HepG2 (cell line): ENCODE data around the gene SUPT6H. TPM values are rescaled to one million over a fixed set of nuclear protein-coding genes. Genes with fewer than 3 reads are reported as not detected.

Experiments
- ATAC-seq: fragments of 200-7000 bp; cut with Tn5 transposase; 3 replicates; pipeline ENCODE4 v1.9.1; 2020; ENCODE audit warnings: mild to moderate bottlenecking, moderate library complexity
- BruUV-seq: library from RNA; stranded (reverse); fragments of 400-500 nt; replicated peaks from 2 replicates; lab custom pipeline; 2021; lab: Mats Ljungman, UMichigan
- CTCF ChIA-PET: fragments of 300-600 bp; formaldehyde crosslinking; extraction: SDS; loops from one replicate; lab custom pipeline; 2021; ENCODE audit warnings: low total read pairs, inconsistent platforms, low intra/inter-chr PET ratio; lab: Yijun Ruan, JAX
- POLR2A ChIA-PET: fragments of 350-600 bp; sonication (Branson Sonifier 250); formaldehyde crosslinking; loops from one replicate; lab custom pipeline; 2020; ENCODE audit warnings: antibody characterized with exemption, inconsistent platforms; lab: Yijun Ruan, JAX
- DNase-seq: peaks from one replicate; pipeline ENCODE4 v3.0.0-alpha.2; 2015; ENCODE audit warnings: low spot score
- FAIRE-seq: peaks from 3 replicates; lab custom pipeline; 2011; peaks lifted over from hg19 to GRCh38; lab: Jason Lieb, UNC
- H2AFZ ChIP-seq: one replicate; pipeline ENCODE4 v1.6.1; 2011; ENCODE audit warnings: low read length, inconsistent platforms
- H3K27ac ChIP-seq: fragments of 300-600 bp; 3 replicates; pipeline ENCODE4 v1.8.0; 2011; ENCODE audit warnings: mixed run types, mild to moderate bottlenecking, mixed read lengths, low read length, inconsistent platforms; ENCODE audit not compliant: insufficient read depth; ENCODE audit errors: extremely low read length
- H3K27me3 ChIP-seq, 2 experiments: fragments of 200-600 bp in 1 of 2; 2 replicates in 1 of 2; 3 replicates in 1 of 2; pipeline versions ENCODE4 v1.6.0 to v1.8.0; 2011; ENCODE audit warnings: low read length in 2 of 2, mild to moderate bottlenecking in 2 of 2, moderate library complexity in 2 of 2, inconsistent platforms in 1 of 2; ENCODE audit not compliant: insufficient read depth in 2 of 2, control insufficient read depth in 1 of 2
- H3K36me3 ChIP-seq, 2 experiments: fragments of 200-600 bp in 1 of 2; replicated peaks in 1 of 2; 2 replicates in 1 of 2; 3 replicates in 1 of 2; pipeline versions ENCODE4 v1.5.1 to v1.8.0; 2011; ENCODE audit warnings: low read length in 2 of 2, inconsistent platforms in 1 of 2; ENCODE audit not compliant: insufficient read depth in 2 of 2, control insufficient read depth in 1 of 2
- H3K4me1 ChIP-seq: 2 replicates; pipeline ENCODE4 v1.5.1; 2012; ENCODE audit warnings: low read length, inconsistent platforms; ENCODE audit not compliant: insufficient read depth
- H3K4me2 ChIP-seq: 2 replicates; pipeline ENCODE4 v1.6.0; 2011; ENCODE audit warnings: low read depth, low read length, inconsistent platforms
- H3K4me3 ChIP-seq, 3 experiments: fragments of 200-600 bp in 1 of 3; sonication (generic), shearing (Covaris generic) in 1 of 3; replicated peaks in 1 of 3; 2 replicates each; pipeline ENCODE4 v1.5.1; 2011 to 2016; ENCODE audit warnings: low read length in 3 of 3, inconsistent platforms in 2 of 3, low read depth in 2 of 3, mild to moderate bottlenecking in 2 of 3, control low read depth in 1 of 3, mixed read lengths in 1 of 3; ENCODE audit not compliant: insufficient read depth in 1 of 3
- H3K79me2 ChIP-seq: one replicate; pipeline ENCODE4 v1.6.1; 2011; ENCODE audit warnings: low read length, inconsistent platforms; ENCODE audit not compliant: insufficient read depth
- H3K9ac ChIP-seq: 2 replicates; pipeline ENCODE4 v1.6.0; 2011; ENCODE audit warnings: mild to moderate bottlenecking, low read depth, low read length, inconsistent platforms; ENCODE audit not compliant: insufficient read depth
- H3K9me3 ChIP-seq: 2 replicates; pipeline ENCODE4 v1.5.1; 2012; ENCODE audit warnings: mild to moderate bottlenecking, low read length
- H4K20me1 ChIP-seq: 2 replicates; pipeline ENCODE4 v1.6.0; 2011; ENCODE audit warnings: inconsistent platforms, mild to moderate bottlenecking, low read length, moderate library complexity; ENCODE audit not compliant: insufficient read depth
- BORCS8-MEF2B ChIP-seq: sonication (generic); formaldehyde crosslinking; IDR thresholded peaks from 2 replicates; pipeline ENCODE4 v1.8.0; 2022; ENCODE audit warnings: mild to moderate bottlenecking, missing genetic modification reagents
- HDAC2 ChIP-seq: sonication (generic); formaldehyde crosslinking; IDR thresholded peaks from 2 replicates; pipeline ENCODE4 v1.4.0; 2020; ENCODE audit warnings: missing genetic modification reagents
- SPEN ChIP-seq: sonication (generic); formaldehyde crosslinking; IDR thresholded peaks from 2 replicates; pipeline ENCODE4 v1.5.1; 2020; ENCODE audit warnings: low read depth, mild to moderate bottlenecking, missing genetic modification reagents
- ZNF260 ChIP-seq: sonication (generic); formaldehyde crosslinking; IDR thresholded peaks from 2 replicates; pipeline ENCODE4 v1.4.0; 2020; ENCODE audit warnings: missing genetic modification reagents, low read depth, mild to moderate bottlenecking, borderline replicate concordance
- WGBS: methylation state at CpG from one replicate; pipeline ENCODE4 v1.1.6; 2017; ENCODE audit warnings: low lambda C conversion rate; 5-methylcytosine and 5-hydroxymethylcytosine counted together
- in situ Hi-C: cut with HindIII; loops from 2 replicates; pipeline ENCODE4 v1.10.0; 2017; ENCODE audit warnings: low pct_unique_long_range_greater_than_20kb; ENCODE audit not compliant: extremely low pct_ligation_motif_present
- intact Hi-C: fragments of 100-400 bp; cut with micrococcal nuclease; formaldehyde crosslinking; loops from one replicate; pipeline ENCODE4 v1.10.0; 2022; ENCODE audit not compliant: unreplicated experiment
- polyA plus RNA-seq, 8 experiments: library from polyadenylated mRNA; depleted of rRNA in 3 of 8; stranded (reverse) in 7 of 8; unstranded in 1 of 8; fragments of >200 nt; fragmentation: Illumina TruSeq in 4 of 8; extraction: Trizol in 4 of 8; gene quantifications; 2 replicates each; pipeline versions ENCODE4 v1.2.1 to v1.2.3, GENCODE V29; 2011 to 2016; ENCODE audit warnings: low read depth in 4 of 8, missing spikeins in 1 of 8, mixed read lengths in 1 of 8; ENCODE audit not compliant: insufficient read depth in 1 of 8
- total RNA-seq, 5 experiments: library from RNA; depleted of rRNA; stranded (reverse); fragments of >200 nt; fragmentation: Illumina TruSeq; extraction: Trizol; gene quantifications; 2 replicates each; pipeline ENCODE4 v1.2.3, GENCODE V29; 2016; ENCODE audit warnings: low read depth in 1 of 5
- TF ChIP-seq, protein P1 (sequence below): sonication (generic); formaldehyde crosslinking; IDR thresholded peaks from 2 replicates; pipeline ENCODE4 v1.5.0; 2020; ENCODE audit warnings: mild to moderate bottlenecking, missing genetic modification reagents, moderate library complexity
- TF ChIP-seq, protein P2 (sequence below): sonication (generic); formaldehyde crosslinking; IDR thresholded peaks from 2 replicates; pipeline ENCODE4 v1.9.0; 2021; ENCODE audit warnings: mild to moderate bottlenecking, missing genetic modification reagents

SUPT6H gene
- total and polyA plus RNA-seq, 2 of the 13 experiments (the other 11 are each of a cell fraction or from before 2014, with no cell fraction given) = 32.7 to 39.9 TPM

DNA sequence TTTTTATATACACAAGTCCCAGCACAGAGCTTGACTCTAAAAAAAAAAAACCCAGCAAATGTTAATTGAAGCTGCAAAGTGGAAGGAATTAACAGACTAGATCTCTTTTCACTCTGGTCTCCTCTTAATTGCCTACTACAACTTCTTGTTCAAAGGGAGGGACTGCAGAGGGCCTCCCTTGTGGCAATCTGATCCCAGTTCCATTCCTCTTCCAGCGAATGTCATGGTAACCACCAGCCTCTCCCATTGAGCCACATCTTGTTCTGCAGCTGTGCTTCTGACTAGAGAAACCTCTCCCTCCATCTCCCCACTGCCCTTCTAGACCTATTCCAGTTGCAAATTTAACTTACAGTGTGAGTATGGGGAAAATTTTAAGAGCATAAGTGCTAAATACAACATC lies 5.9 kb downstream of the SUPT6H start:
- no peaks in the 10 kb centered on the region for H3K9me3 ChIP-seq
- H3K4me1 ChIP-seq = peaks cover 32% of the 10 kb centered on the region
- TF ChIP-seq BORCS8-MEF2B (CRISPR knock-in tag) = no peak
- TF ChIP-seq, all 625 proteins: peak for 0
- no TSS peak for BruUV-seq
- Histone ChIP-seq H3K4me2 (no peak overlapping the region), H3K79me2 (peaks cover 55% of the 10 kb centered on the region), H3K27me3 (no peaks in the 10 kb centered on the region), H2AFZ (no peak overlapping the region), H4K20me1 (no peaks in the 10 kb centered on the region; the same call in 1 of the 2 replicates), H3K4me3 (no peak overlapping the region), H3K36me3 (peaks cover 16 to 63% of the 10 kb centered on the region in 2 experiments), H3K27ac (no peak overlapping the region), H3K9ac (no peak overlapping the region)
- DNase-seq = no peak
- ATAC-seq = no peak
- POLR2A ChIA-PET = interaction anchor here (1.4 to 1.9 kb wide), 2 partner anchors 21 to 23 kb away, joined by 5 to 12 read pairs; partner anchors contain the start of gene BLTP2
- in situ Hi-C loops = no loop called here
- FAIRE-seq = no peak
- CTCF ChIA-PET = no interaction called here
- intact Hi-C loops = no loop called here
- 100% methylated on average over 1 of the region's 1 CpG for WGBS

DNA sequence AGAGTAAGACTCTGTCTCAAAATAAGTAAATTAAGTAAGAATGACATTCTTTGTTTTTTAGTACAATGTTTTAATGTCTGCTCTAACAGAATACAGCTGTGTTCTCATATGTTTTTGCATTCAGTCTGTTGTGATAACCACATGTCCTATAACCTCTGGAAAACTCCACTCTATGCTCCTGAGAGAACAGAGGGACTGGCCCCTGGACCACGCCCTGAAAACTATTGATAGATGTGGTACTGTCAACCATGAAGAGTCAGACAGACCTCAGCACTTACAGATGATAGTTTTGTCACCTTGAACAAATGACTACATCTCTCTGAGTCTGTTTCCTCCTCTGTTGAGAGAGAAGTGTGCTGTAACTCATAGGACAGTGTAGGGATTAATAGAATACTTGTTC lies 7.9 kb downstream of the SUPT6H start:
- peaks cover 35% of the 10 kb centered on the region for H3K79me2 ChIP-seq
- no peak for TF ChIP-seq HDAC2 (CRISPR knock-in tag)
- TF ChIP-seq, protein P1, sequence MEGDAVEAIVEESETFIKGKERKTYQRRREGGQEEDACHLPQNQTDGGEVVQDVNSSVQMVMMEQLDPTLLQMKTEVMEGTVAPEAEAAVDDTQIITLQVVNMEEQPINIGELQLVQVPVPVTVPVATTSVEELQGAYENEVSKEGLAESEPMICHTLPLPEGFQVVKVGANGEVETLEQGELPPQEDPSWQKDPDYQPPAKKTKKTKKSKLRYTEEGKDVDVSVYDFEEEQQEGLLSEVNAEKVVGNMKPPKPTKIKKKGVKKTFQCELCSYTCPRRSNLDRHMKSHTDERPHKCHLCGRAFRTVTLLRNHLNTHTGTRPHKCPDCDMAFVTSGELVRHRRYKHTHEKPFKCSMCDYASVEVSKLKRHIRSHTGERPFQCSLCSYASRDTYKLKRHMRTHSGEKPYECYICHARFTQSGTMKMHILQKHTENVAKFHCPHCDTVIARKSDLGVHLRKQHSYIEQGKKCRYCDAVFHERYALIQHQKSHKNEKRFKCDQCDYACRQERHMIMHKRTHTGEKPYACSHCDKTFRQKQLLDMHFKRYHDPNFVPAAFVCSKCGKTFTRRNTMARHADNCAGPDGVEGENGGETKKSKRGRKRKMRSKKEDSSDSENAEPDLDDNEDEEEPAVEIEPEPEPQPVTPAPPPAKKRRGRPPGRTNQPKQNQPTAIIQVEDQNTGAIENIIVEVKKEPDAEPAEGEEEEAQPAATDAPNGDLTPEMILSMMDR (CRISPR knock-in tag) = no peak
- TF ChIP-seq ZNF260 (CRISPR knock-in tag) = no peak
- TF ChIP-seq SPEN (CRISPR knock-in tag) = no peak
- TF ChIP-seq, protein P2, sequence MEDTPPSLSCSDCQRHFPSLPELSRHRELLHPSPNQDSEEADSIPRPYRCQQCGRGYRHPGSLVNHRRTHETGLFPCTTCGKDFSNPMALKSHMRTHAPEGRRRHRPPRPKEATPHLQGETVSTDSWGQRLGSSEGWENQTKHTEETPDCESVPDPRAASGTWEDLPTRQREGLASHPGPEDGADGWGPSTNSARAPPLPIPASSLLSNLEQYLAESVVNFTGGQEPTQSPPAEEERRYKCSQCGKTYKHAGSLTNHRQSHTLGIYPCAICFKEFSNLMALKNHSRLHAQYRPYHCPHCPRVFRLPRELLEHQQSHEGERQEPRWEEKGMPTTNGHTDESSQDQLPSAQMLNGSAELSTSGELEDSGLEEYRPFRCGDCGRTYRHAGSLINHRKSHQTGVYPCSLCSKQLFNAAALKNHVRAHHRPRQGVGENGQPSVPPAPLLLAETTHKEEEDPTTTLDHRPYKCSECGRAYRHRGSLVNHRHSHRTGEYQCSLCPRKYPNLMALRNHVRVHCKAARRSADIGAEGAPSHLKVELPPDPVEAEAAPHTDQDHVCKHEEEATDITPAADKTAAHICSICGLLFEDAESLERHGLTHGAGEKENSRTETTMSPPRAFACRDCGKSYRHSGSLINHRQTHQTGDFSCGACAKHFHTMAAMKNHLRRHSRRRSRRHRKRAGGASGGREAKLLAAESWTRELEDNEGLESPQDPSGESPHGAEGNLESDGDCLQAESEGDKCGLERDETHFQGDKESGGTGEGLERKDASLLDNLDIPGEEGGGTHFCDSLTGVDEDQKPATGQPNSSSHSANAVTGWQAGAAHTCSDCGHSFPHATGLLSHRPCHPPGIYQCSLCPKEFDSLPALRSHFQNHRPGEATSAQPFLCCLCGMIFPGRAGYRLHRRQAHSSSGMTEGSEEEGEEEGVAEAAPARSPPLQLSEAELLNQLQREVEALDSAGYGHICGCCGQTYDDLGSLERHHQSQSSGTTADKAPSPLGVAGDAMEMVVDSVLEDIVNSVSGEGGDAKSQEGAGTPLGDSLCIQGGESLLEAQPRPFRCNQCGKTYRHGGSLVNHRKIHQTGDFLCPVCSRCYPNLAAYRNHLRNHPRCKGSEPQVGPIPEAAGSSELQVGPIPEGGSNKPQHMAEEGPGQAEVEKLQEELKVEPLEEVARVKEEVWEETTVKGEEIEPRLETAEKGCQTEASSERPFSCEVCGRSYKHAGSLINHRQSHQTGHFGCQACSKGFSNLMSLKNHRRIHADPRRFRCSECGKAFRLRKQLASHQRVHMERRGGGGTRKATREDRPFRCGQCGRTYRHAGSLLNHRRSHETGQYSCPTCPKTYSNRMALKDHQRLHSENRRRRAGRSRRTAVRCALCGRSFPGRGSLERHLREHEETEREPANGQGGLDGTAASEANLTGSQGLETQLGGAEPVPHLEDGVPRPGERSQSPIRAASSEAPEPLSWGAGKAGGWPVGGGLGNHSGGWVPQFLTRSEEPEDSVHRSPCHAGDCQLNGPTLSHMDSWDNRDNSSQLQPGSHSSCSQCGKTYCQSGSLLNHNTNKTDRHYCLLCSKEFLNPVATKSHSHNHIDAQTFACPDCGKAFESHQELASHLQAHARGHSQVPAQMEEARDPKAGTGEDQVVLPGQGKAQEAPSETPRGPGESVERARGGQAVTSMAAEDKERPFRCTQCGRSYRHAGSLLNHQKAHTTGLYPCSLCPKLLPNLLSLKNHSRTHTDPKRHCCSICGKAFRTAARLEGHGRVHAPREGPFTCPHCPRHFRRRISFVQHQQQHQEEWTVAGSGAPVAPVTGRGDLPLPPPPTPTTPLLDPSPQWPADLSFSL (CRISPR knock-in tag) = no peak

More for the DNA sequence above, 7.9 kb downstream of the SUPT6H start:
- Histone ChIP-seq H3K27me3 (no peaks in the 10 kb centered on the region), H3K36me3 (peaks cover 28 to 79% of the 10 kb centered on the region in 2 experiments), H3K9me3 (no peaks in the 10 kb centered on the region), H4K20me1 (no peaks in the 10 kb centered on the region), H3K4me3 (no peak overlapping the region), H2AFZ (no peak overlapping the region), H3K4me2 (no peak overlapping the region), H3K27ac (no peak overlapping the region), H3K4me1 (peaks cover 12% of the 10 kb centered on the region), H3K9ac (no peak overlapping the region)
- in situ Hi-C loops = no loop called here
- no peak for DNase-seq
- WGBS = 100% methylated on average over 1 of the region's 1 CpG
- POLR2A ChIA-PET = interaction anchor here (1.3 kb wide), 1 partner anchor 50 kb away, joined by 3 read pairs; the partner anchor contains the start of gene RPL23A
- intact Hi-C loops = no loop called here
- no peak for ATAC-seq
- CTCF ChIA-PET = no interaction called here
- FAIRE-seq = no peak
- BruUV-seq = no TSS peak
